ENCODE results near the gene KLHL29.

KLHL29 gene

DNA sequence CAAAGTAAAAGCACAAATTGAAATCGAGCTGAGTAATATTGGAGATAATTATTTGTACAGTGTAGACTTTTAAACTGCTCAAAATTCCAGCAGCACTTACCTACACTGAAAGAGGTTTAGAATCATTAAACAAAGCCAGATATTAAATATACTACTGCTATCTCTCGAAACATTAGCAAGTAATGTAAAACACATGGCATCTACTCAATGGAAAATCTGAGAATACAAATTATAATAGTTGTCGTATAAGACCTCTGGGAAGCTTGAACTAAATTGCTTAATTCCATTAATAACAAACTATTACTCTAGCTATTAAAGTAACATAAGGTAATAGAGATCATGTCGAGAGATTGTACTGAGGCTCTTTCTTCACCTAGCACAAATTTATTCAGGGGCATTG lies 108.9 kb downstream of the KLHL29 start:
- no peak for DNase-seq (ENCODE audit: low spot score)

DNA sequence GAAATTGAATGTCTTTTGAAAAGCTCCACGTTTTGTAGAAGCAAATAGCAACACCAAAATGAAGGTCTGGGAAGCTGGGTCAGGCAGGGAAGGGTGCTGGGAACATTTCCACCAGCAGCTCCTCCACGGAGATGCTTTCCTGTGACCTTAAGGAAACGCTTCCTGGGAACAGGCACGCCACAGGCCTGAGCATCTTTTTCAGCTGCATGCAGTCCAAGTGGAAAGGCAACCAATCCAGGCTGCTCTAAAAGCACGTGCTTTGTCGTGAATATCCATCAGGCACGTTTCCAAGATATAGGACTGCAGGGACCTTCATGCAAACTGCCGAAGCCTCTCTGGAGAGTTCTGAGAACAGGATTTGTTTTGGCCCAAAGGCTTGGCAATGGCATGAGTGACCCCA lies 109.3 kb downstream of the KLHL29 start:
- no peak for DNase-seq (ENCODE audit: low spot score)

DNA sequence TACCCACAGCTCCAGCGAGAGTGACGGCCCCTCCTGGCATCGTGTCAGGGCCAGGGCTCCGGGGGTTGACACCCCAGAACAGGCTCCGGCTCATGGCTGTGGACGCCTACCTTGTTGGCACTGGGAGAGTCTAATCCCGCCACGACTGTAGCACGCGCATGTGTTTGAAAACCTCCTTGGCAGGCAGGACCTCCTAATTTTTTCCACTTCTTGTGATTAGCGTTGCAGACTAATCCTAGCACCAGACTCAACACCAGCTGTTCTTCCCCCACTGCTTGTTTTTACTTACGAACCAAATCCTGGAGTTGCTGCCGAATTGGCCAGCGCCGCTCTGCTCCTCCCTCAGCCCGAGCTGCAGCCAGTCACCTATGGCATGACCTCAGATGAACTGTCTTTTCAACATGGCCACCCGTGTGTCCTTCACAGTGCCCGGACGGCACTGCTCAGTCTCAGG lies 110.7 kb downstream of the KLHL29 start:
- no peak for DNase-seq (ENCODE audit: low spot score)

DNA sequence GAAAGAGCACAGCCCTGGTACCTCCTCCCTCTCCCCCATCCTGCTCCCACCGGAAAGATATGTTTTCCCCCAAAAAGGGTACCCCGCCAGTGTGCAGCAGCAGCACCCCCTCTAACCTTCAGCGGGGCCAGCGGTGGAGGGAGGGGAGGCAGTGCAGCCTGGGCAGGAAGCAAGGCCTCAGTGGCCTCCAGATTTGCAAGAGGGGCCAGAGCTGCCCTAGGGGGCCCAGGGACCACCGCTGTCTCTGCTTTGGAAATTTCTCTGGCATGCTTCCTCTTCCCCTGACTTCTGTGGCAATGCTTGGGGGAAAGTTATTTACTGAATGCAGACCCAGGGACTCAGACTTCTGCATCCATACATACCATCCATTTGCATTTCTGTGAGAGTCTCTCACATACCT lies 111.5 kb downstream of the KLHL29 start:
- no peak for DNase-seq (ENCODE audit: low spot score)

DNA sequence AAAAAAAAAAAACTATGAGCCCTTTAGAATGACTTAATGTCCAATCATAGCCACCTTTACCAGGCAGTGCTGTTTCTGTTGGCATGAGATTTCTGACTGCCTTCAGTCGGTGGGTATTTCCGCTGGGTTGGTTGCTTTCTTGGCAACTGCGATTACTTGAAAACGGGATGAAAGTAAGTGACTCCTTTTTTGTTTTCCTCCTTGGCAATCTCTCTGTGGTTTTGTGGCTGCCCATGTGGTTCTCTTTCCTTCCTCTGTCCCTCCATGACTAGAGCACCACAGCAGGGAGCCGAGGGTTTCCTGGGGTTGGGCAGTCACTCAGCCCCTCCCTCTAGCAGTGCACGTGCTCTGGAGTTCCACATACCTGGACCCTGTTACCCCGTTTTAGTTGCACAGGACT lies 112.1 kb downstream of the KLHL29 start:
- DNase-seq (ENCODE audit: low spot score): no peak

DNA sequence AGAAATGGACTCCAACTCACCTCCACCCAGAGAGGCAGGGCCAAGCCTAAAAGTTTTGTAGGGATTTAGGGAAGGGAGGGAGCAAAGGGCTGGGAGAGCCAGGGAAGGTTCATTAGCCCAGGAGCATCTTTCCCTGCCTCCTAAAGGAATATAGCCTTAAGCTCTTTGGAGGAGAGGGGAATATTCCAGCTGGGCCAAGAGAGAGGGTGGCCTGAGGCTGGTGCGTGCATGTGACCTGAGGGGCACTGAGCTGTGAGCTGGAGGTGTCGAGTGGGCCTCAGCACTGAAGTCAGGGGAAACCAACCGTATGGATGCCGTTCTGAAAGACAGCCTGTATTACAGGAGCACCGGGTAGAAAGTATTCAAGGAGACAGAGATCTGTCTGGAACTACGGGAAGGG lies 112.6 kb downstream of the KLHL29 start:
- no peak for DNase-seq (ENCODE audit: low spot score)

DNA sequence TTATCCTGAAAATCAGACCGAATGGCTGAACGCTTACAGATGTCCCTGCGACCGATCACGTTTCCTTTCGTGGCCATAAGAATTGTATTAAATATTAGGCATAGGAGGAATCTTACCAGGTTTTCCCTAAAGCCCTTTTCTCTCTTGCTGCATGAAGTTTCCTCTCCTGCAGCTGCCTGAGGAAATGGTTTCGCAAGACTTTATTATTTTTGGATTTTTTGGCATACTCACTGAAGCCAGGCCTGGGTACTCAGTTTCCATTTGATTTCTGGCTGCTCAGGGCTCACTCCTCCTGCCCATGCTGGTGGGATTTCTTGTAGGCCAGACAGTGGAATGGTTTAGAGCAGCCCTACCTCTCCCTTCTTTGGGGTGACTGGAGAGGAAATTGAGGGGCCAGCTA lies 114.0 kb downstream of the KLHL29 start:
- no peak for DNase-seq (ENCODE audit: low spot score)

DNA sequence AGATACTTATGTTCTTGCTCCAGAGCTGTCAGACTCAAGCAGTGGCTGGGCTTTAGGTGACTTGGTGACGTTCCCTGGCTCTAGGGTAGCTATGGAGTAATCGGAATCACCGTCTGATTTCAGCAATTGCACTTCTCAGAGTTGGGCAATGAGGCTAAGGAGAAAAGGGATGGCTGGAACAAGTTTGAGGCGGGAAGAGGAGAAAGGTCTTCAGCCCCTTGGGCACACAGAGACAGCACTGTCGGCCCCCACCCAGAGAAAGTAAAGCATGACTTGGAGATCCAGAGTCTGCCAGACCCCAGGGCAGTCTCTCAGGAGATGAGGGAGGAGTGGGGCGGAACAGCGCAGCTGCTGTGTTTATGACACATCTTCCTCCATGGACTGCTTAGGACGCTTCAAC lies 114.5 kb downstream of the KLHL29 start:
- DNase-seq (ENCODE audit: low spot score): no peak

DNA sequence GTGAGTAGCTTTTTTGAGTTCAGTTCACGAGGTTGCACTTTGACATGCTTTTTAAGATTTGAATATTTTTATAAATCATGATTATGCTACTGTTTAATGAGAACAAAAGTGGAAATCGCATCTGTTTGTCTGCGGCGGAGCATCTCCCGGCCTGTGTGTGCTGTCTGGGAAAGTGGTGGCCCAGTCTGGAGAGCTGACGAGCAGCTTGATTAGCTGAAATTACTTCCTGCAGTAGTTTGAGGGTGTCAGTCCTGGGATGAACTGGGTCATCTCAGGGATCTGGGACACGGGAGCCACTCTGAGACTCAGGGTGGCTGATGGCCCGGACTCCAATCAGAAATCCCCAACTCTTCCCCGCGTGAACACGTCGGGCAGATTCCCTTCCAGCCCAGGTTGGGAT lies 115.9 kb downstream of the KLHL29 start:
- no peak for DNase-seq (ENCODE audit: low spot score)

DNA sequence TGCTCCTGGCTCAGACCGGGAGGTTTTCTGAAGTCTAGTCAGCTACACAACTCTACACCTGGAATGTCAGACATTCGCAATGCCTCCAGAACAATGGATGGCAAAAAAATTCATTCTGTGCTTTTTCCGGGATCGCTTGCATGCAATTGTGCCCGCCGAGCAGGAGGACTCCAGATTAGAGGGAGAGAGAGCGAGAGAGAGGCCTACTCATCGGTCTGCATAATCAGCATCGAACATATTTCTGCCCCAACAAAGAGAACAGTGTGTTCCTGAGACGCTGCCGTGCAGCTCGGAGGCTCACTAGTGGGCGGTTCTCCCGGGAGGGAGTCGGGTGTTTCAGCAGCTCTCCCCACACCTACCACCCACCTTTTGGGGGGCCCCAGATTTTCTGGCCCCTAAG lies 117.1 kb downstream of the KLHL29 start:
- no peak for DNase-seq (ENCODE audit: low spot score)

DNA sequence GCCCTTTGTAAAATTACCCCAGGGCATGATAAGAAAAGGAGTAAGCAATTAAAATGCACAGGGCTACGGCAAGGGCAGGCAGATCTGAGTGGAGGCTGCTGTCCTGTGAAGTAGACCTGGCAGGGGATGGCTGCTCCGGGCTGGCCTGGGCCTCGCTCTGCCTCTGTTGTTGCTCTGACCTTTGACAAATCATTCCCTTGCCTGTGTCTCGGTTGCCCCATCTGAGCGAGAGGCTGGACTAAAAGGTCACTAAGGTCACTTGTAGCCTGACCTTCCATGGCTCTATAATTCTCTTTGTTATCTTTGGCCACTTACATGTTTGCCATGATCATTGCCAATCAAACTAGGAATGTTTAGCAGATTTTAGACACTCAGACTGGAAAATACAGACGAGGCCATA lies 118.1 kb downstream of the KLHL29 start:
- no peak for DNase-seq (ENCODE audit: low spot score)

DNA sequence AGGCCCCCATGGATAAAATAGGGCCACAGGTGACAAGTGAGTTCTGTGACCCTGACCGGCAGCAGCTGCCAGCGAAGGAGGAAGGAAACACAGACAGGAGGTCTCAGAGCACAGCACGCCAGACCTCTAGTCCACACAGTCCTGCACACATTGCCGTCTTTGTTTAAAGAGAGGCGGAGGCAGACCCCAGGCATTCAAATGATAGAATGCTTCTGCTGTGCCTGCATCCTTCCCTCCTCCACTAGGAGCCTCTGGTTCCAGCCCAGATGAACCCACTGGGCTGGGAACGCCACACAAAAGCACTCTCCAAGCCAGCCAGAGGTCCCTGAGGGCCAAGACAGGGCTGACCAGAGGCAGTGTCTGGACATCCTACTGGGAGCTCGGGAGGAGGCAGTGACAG lies 118.7 kb downstream of the KLHL29 start:
- DNase-seq (ENCODE audit: low spot score): no peak

DNA sequence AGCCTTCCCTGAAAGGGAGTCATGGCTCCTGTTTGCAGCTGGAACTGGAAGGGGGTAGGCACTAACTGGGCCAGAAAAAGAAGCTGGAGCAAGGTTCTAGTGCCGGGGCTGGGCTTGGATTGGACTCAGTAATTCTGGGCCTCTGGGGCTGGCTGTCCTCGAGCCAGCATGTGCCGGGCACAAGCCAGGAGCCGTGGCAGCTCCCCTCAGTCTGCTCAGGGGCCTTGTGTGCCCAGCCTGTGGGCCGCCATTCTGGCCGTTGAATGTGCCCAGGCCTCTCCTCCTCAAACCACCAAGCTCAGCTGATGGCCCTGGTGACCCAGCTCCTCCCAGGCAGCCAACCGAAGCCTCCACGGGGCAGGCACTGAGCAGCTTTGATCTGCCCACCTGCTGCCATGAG lies 119.6 kb downstream of the KLHL29 start:
- DNase-seq (ENCODE audit: low spot score): no peak

DNA sequence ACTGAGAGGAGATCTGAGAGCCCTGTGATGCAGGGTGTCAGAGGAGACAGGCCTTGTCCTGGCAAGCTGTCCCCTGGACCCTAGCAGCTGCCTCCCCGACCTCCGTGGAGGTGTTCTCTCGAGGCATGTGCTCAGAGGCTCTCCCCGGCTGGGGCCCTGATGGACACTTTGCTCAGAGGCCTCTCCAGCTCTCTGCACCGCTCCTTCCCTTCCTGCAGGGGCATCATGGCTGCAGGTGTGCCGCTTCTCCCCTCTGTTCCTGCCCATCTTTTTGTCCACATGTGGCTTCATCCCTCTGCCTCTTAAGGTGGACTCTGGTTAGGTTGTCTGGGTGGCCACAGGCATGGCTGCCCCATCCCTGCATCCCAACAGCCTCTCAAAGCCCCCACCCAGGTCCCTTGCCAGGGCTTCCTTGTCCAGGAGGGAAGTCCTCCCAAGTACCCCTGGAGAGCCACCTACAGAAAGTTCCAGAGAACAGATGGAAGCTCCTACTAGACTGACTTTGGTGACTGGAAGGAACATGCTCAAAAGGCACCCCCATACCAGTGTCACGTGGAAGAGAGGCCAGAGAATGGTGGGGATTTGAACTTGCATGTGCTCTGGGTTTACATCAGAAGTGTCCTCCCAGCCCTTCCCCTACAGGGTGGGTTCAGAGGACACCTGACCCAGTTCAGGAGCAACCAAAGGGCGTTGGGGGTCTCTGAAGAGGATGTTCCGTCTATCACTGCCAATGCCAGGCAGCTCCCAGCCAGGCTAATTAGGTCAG lies 120.4 kb downstream of the KLHL29 start:
- DNase-seq (ENCODE audit: low spot score): no peak

DNA sequence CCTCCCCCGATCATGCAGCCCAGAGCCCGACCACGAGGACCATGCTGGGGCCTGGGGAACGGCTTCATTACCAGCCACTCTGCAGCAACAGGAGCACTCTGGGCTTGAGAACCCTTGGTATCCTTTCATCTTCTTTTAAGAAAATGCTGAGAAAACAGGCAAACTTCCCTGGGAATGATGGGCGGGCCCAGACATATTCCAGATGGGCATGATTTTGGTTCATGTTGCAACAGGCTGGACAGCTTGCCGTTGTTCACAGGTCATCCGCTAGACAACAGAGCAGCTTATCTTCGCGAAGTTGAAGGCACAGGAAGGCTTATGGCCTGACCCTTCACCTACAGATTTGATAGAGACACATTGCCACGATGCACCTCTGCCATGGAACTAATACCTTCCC lies 121.0 kb downstream of the KLHL29 start:
- DNase-seq (ENCODE audit: low spot score): no peak

DNA sequence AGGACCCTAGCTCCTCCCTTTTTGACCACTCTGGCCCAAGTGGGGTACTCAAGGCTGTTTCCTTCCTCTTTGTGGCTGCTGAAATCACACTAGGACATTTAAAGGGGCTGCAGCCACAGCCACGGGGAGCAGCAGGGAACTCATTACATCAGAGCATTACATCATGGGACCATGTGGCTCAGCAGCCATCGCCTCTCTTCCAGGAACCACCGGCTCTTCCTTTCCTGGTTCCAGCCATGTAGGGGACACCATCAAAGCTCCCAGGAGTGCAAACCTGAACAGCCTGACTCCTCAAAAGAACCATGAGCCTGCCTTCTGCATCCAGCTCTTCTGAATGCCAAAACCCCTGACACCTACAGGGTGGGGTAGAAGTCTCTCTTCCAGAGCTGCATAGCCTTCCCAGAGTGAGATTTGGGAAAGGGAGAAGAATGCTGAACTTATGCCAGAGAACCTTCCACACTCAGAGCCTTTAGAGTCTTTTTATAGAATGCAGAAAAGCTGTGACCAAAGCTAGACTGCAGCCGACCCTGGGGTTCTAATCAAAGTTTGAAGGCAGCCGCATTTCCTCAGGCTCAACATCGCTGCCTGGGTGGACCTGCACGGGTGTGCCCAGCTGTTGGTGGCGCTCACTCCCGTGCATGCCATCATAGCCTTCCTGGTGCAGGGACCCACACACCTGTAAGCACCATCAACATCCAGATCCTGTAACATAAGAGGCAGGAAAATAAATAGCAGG lies 121.7 kb downstream of the KLHL29 start:
- DNase-seq (ENCODE audit: low spot score): no peak

DNA sequence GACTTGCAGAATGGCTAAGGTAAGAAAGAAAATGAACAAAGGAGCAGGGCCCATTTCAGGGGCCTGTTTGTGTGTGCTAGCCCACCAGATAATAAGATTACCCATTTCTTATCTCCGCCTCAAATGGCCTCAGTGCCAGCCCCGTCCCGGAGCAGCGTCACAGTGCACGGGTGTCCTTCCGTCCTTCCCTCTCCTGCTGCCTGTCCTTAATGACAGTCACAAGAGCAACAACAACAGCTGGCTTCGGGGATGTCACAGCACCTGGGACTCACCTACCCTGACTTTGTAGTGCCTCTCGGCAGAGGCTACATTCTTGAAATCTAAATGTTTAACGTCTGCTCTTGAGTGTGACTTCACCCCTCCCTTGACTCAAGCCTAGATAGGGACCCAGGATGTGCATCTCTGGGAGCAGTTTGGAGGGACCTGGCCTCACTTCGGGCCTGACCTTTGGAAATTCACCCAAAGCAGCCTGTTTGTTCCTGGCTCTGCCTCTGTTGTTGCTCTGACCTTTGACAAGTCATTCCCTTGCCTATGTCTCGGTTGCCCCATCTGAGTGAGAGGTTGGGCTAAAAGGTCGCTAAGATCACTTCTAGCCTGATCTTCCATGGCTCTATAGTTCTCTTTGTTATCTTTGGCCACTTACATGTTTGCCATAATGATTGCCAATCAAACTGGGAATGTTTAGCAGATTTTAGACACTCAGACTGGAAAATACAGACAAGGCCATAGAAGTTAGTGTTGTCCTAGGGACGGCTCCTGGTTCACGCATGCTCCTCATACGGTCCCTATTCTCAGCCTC lies 122.5 kb downstream of the KLHL29 start:
- DNase-seq (ENCODE audit: low spot score): no peak

DNA sequence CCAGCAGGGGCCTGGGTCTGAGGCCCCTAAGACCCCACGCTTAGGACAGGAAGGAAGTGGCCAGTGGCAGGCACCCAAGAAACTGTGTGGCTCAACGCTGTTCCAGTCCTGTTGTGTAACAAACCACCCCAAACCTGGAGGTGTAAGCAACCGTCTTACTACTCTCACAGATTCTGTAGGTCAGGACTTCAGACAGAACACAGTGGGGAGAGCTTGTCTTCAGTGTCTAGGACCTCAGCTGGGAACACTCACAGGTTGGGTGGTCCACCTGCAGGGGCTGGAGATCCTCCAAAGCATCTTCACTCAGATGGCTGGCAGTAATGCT lies 123.0 kb downstream of the KLHL29 start:
- DNase-seq (ENCODE audit: low spot score): no peak

DNA sequence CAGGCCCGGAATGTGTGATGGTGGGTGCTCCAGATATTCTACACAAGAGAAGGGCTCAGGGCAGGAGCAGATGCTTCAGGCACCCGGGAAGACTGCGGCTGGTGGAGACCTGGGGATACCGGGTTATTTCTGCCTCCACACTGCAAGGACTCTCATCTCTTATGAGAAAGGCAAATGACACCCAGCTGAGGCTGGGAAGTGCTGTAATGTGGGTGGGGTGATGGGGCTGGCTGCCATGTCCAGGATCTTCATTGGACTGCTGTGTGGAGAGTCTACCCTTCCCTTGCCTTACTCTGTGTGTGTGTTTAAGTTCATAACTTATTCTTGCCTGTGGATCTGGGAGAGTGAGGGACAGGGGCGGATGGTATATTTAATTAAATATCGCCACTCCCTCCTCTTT lies 124.1 kb downstream of the KLHL29 start:
- DNase-seq (ENCODE audit: low spot score): no peak

DNA sequence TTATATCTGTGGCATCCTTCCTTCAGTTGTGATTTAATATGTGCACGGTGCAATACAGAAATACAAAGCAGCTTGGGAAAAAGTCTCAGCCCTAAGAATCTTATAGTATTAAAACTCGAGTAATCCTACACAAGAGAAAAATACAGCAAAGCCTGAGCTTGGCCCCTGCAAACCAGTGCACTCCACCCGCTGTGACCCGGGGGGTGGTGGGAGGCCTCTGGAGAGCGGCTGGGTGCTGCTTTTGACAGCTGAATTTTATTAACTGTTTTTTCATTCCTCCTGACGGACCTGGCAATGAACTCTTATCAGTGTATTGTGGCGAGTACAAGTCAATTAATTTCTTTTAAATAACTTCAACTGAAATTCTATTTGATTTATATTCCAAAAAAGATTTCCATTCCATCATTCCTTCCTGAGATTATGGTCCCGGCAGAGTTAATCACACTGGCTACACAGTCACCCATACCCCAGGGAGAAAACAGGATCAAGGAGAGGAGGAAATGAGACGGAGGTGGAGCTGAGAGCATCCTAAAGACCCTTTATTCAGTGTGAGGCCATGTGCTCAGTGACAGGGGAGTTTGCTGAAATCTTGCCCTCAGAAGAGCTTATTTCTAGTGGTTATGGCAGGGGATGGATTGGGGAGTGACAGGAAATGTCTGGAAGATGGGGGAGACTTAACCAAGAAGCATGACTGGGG lies 124.8 kb downstream of the KLHL29 start:
- no peak for DNase-seq (ENCODE audit: low spot score)

DNA sequence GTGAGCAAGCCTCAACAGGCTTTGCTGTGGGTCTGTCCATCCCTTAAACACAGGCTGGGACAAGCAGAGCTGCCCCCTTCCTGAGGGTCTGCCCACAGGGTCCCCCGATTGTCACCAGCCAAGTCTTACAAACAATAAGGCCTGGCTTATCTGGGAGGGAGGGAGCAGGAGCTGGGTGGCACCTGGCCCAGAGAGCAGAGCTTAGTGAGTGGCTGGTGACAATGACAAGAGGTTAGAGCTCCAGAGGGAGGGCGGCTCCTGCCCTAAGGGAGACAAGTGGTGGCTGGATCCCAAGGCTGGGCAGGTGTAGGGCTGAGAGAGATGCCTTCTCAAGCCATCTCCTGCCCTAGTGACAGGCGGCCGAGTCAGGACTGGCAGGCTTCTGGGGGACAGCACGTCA lies 125.5 kb downstream of the KLHL29 start:
- DNase-seq (ENCODE audit: low spot score): no peak

DNA sequence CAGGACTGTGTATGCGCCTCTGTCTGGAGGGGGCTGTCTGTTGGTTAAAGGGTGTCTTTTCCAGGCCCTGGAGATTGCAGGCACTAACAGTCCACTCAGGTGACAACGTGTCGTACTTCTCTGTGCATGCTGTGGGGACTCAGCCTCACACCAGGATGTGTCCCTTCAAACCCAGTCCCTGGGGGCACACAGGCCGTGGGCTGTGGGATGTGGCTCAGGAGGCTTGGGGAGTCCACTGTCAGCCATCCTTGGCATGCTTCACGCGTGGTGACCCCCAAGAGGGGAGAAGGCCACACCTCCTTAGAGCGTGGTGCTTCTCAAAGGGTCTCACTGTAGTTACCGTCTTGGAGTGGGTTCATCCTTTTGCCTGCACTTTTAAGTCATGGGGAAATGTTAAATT lies 127.8 kb downstream of the KLHL29 start:
- no peak for DNase-seq (ENCODE audit: low spot score)

All from left forelimb (tissue), 1 donor.